ENCODE measurements around the gene CCT8. TPM values are rescaled to one million over a fixed set of nuclear protein-coding genes. Genes with fewer than 3 reads are reported as not detected.
"Not testable (repeated sequence)": the region's sequence is repeated elsewhere in the genome, so short reads cannot be mapped to it uniquely, and the experiment has no call there.

The CCT8 gene
- total RNA-seq, 4 donors from 2014 or later, result 73.9 to 104 (median 85.4) TPM

- TF ChIP-seq POLR2A (IDR thresholded peaks at IDR 0.05; ENCODE audit: low read depth) (no peak), EP300 (IDR thresholded peaks at IDR 0.05) (no peak), CTCF (IDR thresholded peaks at IDR 0.05) (no peak), POLR2AphosphoS5 (IDR thresholded peaks at IDR 0.05) (no peak)
- peak overlapping the region; percentile 78 to 97 (median 87) for H3K4me3 ChIP-seq
- intact Hi-C loops (cut with DNase I), result no loop called here
- WGBS, result 16% methylated on average over 12 of the region's 12 CpGs
- H3K9me3 ChIP-seq, result no peaks in the 10 kb centered on the region
- H3K27me3 ChIP-seq, result no peaks in the 10 kb centered on the region
- H3K36me3 ChIP-seq, result no peaks in the 10 kb centered on the region
- H3K27ac ChIP-seq (replicated peaks in 1 of 4), result peak overlapping the region; percentile 80 to 83 (median 82)
- no peak for DNase-seq (ENCODE audit: extremely low spot score)
- H3K4me1 ChIP-seq, result peaks cover 12 to 26% (median 22%) of the 10 kb centered on the region in 4 donors
Measured at GRCh38 chr21:29018540-29018939, 54.9 kb downstream of the CCT8 start.

- H3K27ac ChIP-seq (replicated peaks in 1 of 4), result no peak overlapping the region
Measured at GRCh38 chr21:29017639-29018237, 55.7 kb downstream of the CCT8 start.

GRCh38 chr21:29011236-29011635, 62.2 kb downstream of the CCT8 start:
- H3K4me1 ChIP-seq; intact Hi-C loops (cut with DNase I); H3K27me3 ChIP-seq; H3K27ac ChIP-seq (replicated peaks in 1 of 4); H3K4me3 ChIP-seq; H3K9me3 ChIP-seq; DNase-seq (ENCODE audit: extremely low spot score): not testable (repeated sequence)
- WGBS, result 100% methylated on average over 5 of the region's 30 CpGs
- peaks cover 0 to 29% (median 18%) of the 10 kb centered on the region in 4 donors for H3K36me3 ChIP-seq

More at GRCh38 chr21:29017639-29018237, 55.7 kb downstream of the CCT8 start:
- H3K9me3 ChIP-seq, result no peaks in the 10 kb centered on the region
- WGBS, result 76% methylated on average over 6 of the region's 6 CpGs
- peaks cover 12 to 24% (median 22%) of the 10 kb centered on the region in 4 donors for H3K4me1 ChIP-seq
- DNase-seq (ENCODE audit: extremely low spot score), result no peak
- no peaks in the 10 kb centered on the region for H3K27me3 ChIP-seq
- no peak for TF ChIP-seq POLR2AphosphoS5 (IDR thresholded peaks at IDR 0.05)
- TF ChIP-seq CTCF (IDR thresholded peaks at IDR 0.05), result no peak
- TF ChIP-seq POLR2A (IDR thresholded peaks at IDR 0.05; ENCODE audit: low read depth), result no peak
- no peak for TF ChIP-seq EP300 (IDR thresholded peaks at IDR 0.05)
- no peaks in the 10 kb centered on the region for H3K36me3 ChIP-seq
- intact Hi-C loops (cut with DNase I), result no loop called here
- H3K4me3 ChIP-seq, result peak overlapping the region; percentile 78 to 97 (median 87)

GRCh38 chr21:29008367-29008766, 65.1 kb downstream of the CCT8 start:
- DNase-seq (ENCODE audit: extremely low spot score), result no peak
- intact Hi-C loops (cut with DNase I), result no loop called here
- H3K27ac ChIP-seq (replicated peaks in 1 of 4), result no peak overlapping the region
- 96% methylated on average over 3 of the region's 3 CpGs for WGBS
- H3K9me3 ChIP-seq, result no peaks in the 10 kb centered on the region
- H3K27me3 ChIP-seq, result no peaks in the 10 kb centered on the region
- H3K36me3 ChIP-seq, result peaks cover 0 to 40% (median 23%) of the 10 kb centered on the region in 4 donors
- H3K4me3 ChIP-seq, result no peak overlapping the region
- H3K4me1 ChIP-seq, result peaks cover 5 to 8% (median 7%) of the 10 kb centered on the region in 4 donors
- no peak for TF ChIP-seq POLR2AphosphoS5 (IDR thresholded peaks at IDR 0.05)
- TF ChIP-seq EP300 (IDR thresholded peaks at IDR 0.05), result no peak
- no peak for TF ChIP-seq POLR2A (IDR thresholded peaks at IDR 0.05; ENCODE audit: low read depth)
- TF ChIP-seq CTCF (IDR thresholded peaks at IDR 0.05), result no peak

- WGBS, result 75% methylated on average over 3 of the region's 3 CpGs
- Histone ChIP-seq H3K36me3 (peaks cover 0 to 40% (median 23%) of the 10 kb centered on the region in 4 donors), H3K27me3 (no peaks in the 10 kb centered on the region), H3K27ac (replicated peaks in 1 of 4) (no peak overlapping the region), H3K4me1 (peaks cover 7 to 11% (median 10%) of the 10 kb centered on the region in 4 donors), H3K4me3 (no peak overlapping the region), H3K9me3 (no peaks in the 10 kb centered on the region)
- TF ChIP-seq POLR2A (IDR thresholded peaks at IDR 0.05; ENCODE audit: low read depth) (no peak), EP300 (IDR thresholded peaks at IDR 0.05) (no peak), CTCF (IDR thresholded peaks at IDR 0.05) (no peak), POLR2AphosphoS5 (IDR thresholded peaks at IDR 0.05) (no peak)
- intact Hi-C loops (cut with DNase I), result no loop called here
- DNase-seq (ENCODE audit: extremely low spot score), result no peak
Measured at GRCh38 chr21:29007810-29008209, 65.6 kb downstream of the CCT8 start.
